HG02571 (cell line): ENCODE results near the gene CA11.

Experiments used
- ATAC-seq: cut with Tn5 transposase; IDR thresholded peaks from one replicate; pipeline ENCODE4 v1.9.1; 2021; ENCODE audit warnings: mild to moderate bottlenecking, moderate library complexity; ENCODE audit not compliant: unreplicated experiment

The CA11 gene

GRCh38 chr19:48595171-48595570 lies 50.8 kb downstream of the CA11 start:
- no peak for ATAC-seq

DNA sequence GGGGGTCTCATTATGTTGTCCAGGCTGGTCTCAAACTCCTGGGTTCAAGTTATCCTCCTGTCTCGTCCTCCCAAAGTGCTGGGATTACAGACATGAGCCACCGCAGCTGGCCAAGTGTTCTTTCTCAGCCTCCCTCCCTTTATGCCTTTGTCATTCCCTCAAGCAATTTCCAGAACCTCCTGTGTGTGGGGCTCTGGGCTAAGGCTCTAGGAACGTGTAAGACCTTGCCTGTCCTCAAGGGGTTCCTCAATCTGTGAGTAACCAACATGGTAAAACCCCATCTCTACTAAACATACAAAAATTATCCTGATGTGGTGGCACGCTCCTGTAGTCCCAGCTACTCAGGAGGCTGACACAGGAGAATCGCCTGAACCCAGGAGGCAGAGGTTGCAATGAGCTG lies 55.0 kb downstream of the CA11 start:
- no peak for ATAC-seq

DNA sequence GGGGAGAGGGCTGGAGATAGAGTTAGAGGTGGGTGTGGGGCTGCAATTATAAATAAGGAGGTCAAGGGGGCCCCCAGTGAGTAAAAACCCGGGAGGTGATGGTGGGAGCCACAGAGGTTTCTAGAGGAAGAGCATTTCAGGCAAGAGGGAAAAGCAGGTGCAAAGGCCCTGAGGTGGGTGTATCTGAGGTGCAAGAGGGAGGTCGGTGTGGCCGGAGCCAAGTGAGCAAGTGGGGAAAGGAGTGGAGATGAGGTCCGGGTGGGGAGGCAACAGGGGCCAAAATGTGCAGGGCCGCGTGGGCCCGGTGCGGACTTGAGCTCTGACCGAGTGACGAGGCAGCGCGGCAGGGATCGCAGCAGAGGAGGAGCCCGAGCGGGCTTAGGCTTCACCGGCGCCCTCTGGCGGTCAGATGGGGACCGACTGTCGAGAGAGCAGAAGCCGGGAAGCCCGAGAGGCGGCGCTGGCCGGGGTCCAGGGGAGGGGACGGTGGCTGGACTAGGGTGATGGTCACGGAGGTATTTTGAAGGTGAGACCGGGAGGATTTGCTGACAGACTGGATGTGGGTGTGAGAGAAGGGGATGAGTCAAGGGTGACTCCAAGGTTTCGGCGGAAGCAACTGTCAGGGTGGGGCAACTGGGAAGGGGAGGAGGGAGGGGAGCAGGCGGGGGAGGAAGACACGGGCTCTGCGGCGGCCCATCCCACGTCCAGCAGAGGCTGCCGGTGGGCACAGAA lies 57.2 kb downstream of the CA11 start:
- no peak for ATAC-seq
